Measurements from ENCODE around the gene MLLT10. TPM values are rescaled to one million over a fixed set of nuclear protein-coding genes. Genes with fewer than 3 reads are reported as not detected.

Gene MLLT10
- total and polyA plus RNA-seq, 9 of the 15 experiments (the other 6 are each of a cell fraction or from before 2014, with no cell fraction given): 18.8 to 81.4 (median 64.2) TPM

GRCh38 chr10:21525367-21526187 lies 8.5 kb upstream of the MLLT10 start, which contains the start of gene SKIDA1 (continued):
- no peak for TF ChIP-seq MCM5 (IDR thresholded peaks at IDR 0.05; ENCODE audit: low read depth)
- TF ChIP-seq ZNF23 (CRISPR knock-in tag; IDR thresholded peaks at IDR 0.05): no peak
- peak in 1 of 3 experiments; percentile 57; a peak in 2 of 6 replicates for TF ChIP-seq ZBTB11 (CRISPR knock-in tag; IDR thresholded peaks at IDR 0.05)
- TF ChIP-seq NELFE (IDR thresholded peaks at IDR 0.05; ENCODE audit: insufficient read depth, insufficient read length): no peak
- TF ChIP-seq ZNF146 (CRISPR knock-in tag; IDR thresholded peaks at IDR 0.05; ENCODE audit: unreplicated experiment): no peak
- TF ChIP-seq OTX1 (CRISPR knock-in tag; IDR thresholded peaks at IDR 0.05): peak; percentile 33; the same call in 1 of the 2 replicates
- no peak for TF ChIP-seq ZNF239 (CRISPR knock-in tag; IDR thresholded peaks at IDR 0.05)
- TF ChIP-seq ZNF134 (CRISPR knock-in tag; conservative IDR thresholded peaks at IDR 0.05): no peak
- no peak; the same call in 1 of the 2 replicates for TF ChIP-seq FOSL1 (tag; conservative IDR thresholded peaks at IDR 0.05)
- TF ChIP-seq NR2C2 (CRISPR knock-in tag; IDR thresholded peaks at IDR 0.05): peak; percentile 96
- TF ChIP-seq NR2C2 (tag; IDR thresholded peaks at IDR 0.05): peak; percentile 99
- no peak for TF ChIP-seq SMARCB1 (IDR thresholded peaks at IDR 0.05; ENCODE audit: insufficient read length, low read depth)
- no peak for TF ChIP-seq ATF2 (CRISPR knock-in tag; IDR thresholded peaks at IDR 0.05)
- TF ChIP-seq ZNF232 (CRISPR knock-in tag; IDR thresholded peaks at IDR 0.05): no peak
- no peak for TF ChIP-seq RREB1 (CRISPR knock-in tag; IDR thresholded peaks at IDR 0.05)
- TF ChIP-seq HNRNPK (IDR thresholded peaks at IDR 0.05; ENCODE audit: low read depth, low read length, poor library complexity, severe bottlenecking): no peak
- TF ChIP-seq NR2F6 (CRISPR knock-in tag; IDR thresholded peaks at IDR 0.05): no peak
- TF ChIP-seq ARID1B (IDR thresholded peaks at IDR 0.05): peak; percentile 69
